OCI-LY7 (cell line): ENCODE measurements around the gene SRRM2.

Experiments
- EZH2phosphoT487 ChIP-seq: fragments of 200-600 bp; sonication (generic); IDR thresholded peaks from 2 replicates; pipeline ENCODE4 v1.6.1; 2018; ENCODE audit warnings: low read depth, borderline replicate concordance, mild to moderate bottlenecking, mixed run types, antibody characterized with exemption, low read length, moderate library complexity, mixed read lengths
- TF ChIP-seq, protein P1 (sequence below): fragments of 200-600 bp; sonication (generic); conservative IDR thresholded peaks from 2 replicates; pipeline ENCODE4 v1.5.1; 2014; ENCODE audit warnings: mild to moderate bottlenecking, antibody characterized with exemption, low read length, moderate library complexity, mixed read lengths

DNA sequence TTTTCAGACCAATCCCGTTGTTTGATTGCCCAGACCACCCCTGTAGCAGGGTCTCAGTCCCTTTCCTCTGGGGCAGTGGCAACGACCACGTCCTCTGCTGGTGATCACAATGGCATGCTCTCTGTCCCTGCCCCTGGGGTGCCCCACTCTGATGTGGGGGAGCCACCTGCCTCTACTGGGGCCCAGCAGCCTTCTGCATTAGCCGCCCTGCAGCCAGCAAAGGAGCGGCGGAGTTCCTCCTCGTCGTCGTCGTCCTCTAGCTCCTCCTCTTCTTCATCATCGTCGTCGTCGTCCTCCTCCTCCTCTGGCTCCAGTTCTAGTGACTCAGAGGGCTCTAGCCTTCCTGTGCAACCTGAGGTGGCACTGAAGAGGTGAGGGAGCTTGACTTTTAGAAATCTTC lies 15.5 kb downstream of the SRRM2 start:
- TF ChIP-seq, protein P1, sequence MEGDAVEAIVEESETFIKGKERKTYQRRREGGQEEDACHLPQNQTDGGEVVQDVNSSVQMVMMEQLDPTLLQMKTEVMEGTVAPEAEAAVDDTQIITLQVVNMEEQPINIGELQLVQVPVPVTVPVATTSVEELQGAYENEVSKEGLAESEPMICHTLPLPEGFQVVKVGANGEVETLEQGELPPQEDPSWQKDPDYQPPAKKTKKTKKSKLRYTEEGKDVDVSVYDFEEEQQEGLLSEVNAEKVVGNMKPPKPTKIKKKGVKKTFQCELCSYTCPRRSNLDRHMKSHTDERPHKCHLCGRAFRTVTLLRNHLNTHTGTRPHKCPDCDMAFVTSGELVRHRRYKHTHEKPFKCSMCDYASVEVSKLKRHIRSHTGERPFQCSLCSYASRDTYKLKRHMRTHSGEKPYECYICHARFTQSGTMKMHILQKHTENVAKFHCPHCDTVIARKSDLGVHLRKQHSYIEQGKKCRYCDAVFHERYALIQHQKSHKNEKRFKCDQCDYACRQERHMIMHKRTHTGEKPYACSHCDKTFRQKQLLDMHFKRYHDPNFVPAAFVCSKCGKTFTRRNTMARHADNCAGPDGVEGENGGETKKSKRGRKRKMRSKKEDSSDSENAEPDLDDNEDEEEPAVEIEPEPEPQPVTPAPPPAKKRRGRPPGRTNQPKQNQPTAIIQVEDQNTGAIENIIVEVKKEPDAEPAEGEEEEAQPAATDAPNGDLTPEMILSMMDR: no peak
- no peak for TF ChIP-seq EZH2phosphoT487
